Endothelial cell of umbilical vein (primary cell): Measurements from ENCODE around the gene LST1.

Experiments
- EZH2 ChIP-seq: IDR thresholded peaks from 2 replicates; pipeline ENCODE4 v1.6.1; 2012; ENCODE audit warnings: borderline replicate concordance, low read depth, mild to moderate bottlenecking, moderate library complexity, low read length, inconsistent platforms; ENCODE audit not compliant: severe bottlenecking
- FOS ChIP-seq: IDR thresholded peaks from 2 replicates; pipeline ENCODE4 v1.6.1; 2011; ENCODE audit warnings: mild to moderate bottlenecking, low read length, moderate library complexity, borderline replicate concordance; ENCODE audit not compliant: insufficient read depth
- GATA2 ChIP-seq: IDR thresholded peaks from 2 replicates; pipeline ENCODE4 v1.7.0; 2011; ENCODE audit warnings: low read depth, mild to moderate bottlenecking, moderate library complexity, mixed read lengths, low read length; ENCODE audit not compliant: insufficient read length, insufficient read depth
- JUN ChIP-seq: IDR thresholded peaks from 2 replicates; pipeline ENCODE4 v1.6.1; 2011; ENCODE audit warnings: borderline replicate concordance, low read depth; ENCODE audit not compliant: insufficient read length, insufficient read depth
- MYC ChIP-seq: IDR thresholded peaks from one replicate; pipeline ENCODE4 v1.6.1; 2011; ENCODE audit warnings: mild to moderate bottlenecking, low read depth, low read length
- POLR2A ChIP-seq: IDR thresholded peaks from 2 replicates; pipeline ENCODE4 v1.6.1; 2012; ENCODE audit warnings: low read depth, mild to moderate bottlenecking, control low read depth, low read length
- POLR2AphosphoS5 ChIP-seq: IDR thresholded peaks from 2 replicates; pipeline ENCODE4 v1.6.1; 2012; ENCODE audit warnings: low read depth, mild to moderate bottlenecking, control low read depth, low read length, moderate library complexity; ENCODE audit not compliant: insufficient read depth
- TF ChIP-seq, protein P1 (sequence below), 2 donors: IDR thresholded peaks; 1 replicate in 1 of 2; 2 replicates in 1 of 2; pipeline ENCODE4 v1.5.1; 2011; ENCODE audit warnings: low read length in 2 of 2, mild to moderate bottlenecking in 2 of 2, moderate library complexity in 2 of 2, control low read depth in 1 of 2, inconsistent platforms in 1 of 2, low read depth in 1 of 2; ENCODE audit not compliant: insufficient read depth in 1 of 2; ENCODE audit errors: extremely low read depth in 1 of 2
- TF ChIP-seq, protein P2 (sequence below): IDR thresholded peaks from 2 replicates; pipeline ENCODE4 v1.6.1; 2011; ENCODE audit not compliant: insufficient read depth, insufficient read length

DNA sequence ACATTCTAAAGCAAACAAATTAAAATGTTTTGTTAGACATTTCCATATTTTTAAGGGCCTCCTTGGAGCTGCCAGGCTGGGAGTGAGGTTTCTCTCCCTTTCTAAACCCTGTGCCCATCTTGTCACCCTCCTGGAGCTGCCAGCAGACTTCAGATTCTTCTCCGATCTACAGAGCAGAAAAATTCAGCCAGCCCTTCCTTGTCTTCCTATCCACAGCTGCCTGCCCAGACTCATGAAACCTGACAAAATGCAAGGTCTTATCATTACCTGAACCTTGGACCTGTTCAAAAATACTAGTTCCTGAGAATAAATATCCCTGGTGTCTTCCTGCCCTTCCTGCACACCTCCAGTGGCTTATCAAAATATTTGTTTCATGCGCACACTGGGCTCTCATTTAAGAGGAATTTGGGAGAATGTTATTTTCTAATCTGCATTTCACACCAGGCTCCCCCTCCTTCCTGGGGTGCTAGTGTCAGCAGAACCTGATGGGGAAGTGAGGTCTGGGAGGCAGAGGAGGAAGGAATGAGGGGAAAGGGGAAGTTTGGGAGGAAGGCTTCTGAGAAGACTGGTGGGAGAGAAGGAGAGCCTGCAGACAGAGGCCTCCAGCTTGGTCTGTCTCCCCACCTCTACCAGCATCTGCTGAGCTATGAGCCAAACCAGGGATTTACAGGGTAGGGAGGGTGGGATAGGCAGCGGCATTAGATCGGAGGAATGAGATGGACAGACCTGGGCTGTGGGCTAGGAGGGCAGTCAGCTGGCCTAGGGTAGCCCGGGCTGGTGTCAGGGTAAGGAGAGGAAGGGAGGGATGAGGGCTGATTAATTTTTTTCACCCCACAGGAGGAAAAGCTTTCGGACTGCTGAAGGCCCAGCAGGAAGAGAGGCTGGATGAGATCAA is 28.9 kb downstream of the LST1 start, which contains the start of gene AIF1:
- TF ChIP-seq, protein P1, sequence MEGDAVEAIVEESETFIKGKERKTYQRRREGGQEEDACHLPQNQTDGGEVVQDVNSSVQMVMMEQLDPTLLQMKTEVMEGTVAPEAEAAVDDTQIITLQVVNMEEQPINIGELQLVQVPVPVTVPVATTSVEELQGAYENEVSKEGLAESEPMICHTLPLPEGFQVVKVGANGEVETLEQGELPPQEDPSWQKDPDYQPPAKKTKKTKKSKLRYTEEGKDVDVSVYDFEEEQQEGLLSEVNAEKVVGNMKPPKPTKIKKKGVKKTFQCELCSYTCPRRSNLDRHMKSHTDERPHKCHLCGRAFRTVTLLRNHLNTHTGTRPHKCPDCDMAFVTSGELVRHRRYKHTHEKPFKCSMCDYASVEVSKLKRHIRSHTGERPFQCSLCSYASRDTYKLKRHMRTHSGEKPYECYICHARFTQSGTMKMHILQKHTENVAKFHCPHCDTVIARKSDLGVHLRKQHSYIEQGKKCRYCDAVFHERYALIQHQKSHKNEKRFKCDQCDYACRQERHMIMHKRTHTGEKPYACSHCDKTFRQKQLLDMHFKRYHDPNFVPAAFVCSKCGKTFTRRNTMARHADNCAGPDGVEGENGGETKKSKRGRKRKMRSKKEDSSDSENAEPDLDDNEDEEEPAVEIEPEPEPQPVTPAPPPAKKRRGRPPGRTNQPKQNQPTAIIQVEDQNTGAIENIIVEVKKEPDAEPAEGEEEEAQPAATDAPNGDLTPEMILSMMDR (IDR thresholded peaks at IDR 0.05; ENCODE audit: extremely low read depth in 1 of 2, insufficient read depth in 1 of 2, low read depth in 1 of 2, low read length in 2 of 2), result no peak
- TF ChIP-seq EZH2 (no peak), POLR2A (no peak), JUN (no peak), POLR2AphosphoS5 (no peak), GATA2 (no peak), MYC (no peak), FOS (no peak)
- TF ChIP-seq, protein P2, sequence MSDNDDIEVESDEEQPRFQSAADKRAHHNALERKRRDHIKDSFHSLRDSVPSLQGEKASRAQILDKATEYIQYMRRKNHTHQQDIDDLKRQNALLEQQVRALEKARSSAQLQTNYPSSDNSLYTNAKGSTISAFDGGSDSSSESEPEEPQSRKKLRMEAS, result no peak
